ENCODE results near the gene RAB17.

DNA sequence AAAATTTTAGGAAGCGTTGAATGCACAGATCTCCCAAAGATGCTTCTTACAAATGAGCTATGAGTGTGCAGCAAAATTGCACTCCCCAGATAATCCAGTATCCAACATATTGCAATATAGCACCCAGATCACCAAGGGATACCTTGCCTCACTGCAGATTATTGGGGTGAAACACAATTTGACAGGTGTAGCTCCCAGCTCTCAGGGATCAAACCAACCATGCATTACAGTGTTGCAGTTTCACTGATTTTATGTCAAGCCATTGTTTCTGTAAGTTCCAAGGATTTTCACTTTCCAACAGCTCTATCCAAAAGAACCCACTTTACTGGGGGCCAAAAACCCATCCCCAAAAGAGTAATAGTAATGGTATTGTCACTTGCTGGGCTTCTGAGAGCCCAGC is 35.0 kb downstream of the RAB17 start:
- TF ChIP-seq POLR2A (IDR thresholded peaks at IDR 0.05), result no peak
- no peak for TF ChIP-seq POLR2AphosphoS5 (IDR thresholded peaks at IDR 0.05)
- TF ChIP-seq, protein P1, sequence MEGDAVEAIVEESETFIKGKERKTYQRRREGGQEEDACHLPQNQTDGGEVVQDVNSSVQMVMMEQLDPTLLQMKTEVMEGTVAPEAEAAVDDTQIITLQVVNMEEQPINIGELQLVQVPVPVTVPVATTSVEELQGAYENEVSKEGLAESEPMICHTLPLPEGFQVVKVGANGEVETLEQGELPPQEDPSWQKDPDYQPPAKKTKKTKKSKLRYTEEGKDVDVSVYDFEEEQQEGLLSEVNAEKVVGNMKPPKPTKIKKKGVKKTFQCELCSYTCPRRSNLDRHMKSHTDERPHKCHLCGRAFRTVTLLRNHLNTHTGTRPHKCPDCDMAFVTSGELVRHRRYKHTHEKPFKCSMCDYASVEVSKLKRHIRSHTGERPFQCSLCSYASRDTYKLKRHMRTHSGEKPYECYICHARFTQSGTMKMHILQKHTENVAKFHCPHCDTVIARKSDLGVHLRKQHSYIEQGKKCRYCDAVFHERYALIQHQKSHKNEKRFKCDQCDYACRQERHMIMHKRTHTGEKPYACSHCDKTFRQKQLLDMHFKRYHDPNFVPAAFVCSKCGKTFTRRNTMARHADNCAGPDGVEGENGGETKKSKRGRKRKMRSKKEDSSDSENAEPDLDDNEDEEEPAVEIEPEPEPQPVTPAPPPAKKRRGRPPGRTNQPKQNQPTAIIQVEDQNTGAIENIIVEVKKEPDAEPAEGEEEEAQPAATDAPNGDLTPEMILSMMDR (IDR thresholded peaks at IDR 0.05), result no peak
